ENCODE measurements around the gene NTSR2.

NTSR2 gene

GRCh38 chr2:11628675-11629074 is 41.3 kb downstream of the NTSR2 start:
- no peak for DNase-seq (ENCODE audit: low read depth)

- DNase-seq (ENCODE audit: low read depth) = no peak
Measured at GRCh38 chr2:11625671-11626070, 44.3 kb downstream of the NTSR2 start.

- no peak for DNase-seq (ENCODE audit: low read depth)
Measured at GRCh38 chr2:11624893-11625292, 45.1 kb downstream of the NTSR2 start.

- DNase-seq (ENCODE audit: low read depth) = no peak
Measured at GRCh38 chr2:11622611-11623010, 47.4 kb downstream of the NTSR2 start.

GRCh38 chr2:11621410-11621809 is 48.6 kb downstream of the NTSR2 start:
- DNase-seq (ENCODE audit: low read depth) = no peak

GRCh38 chr2:11618708-11619062 is 51.3 kb downstream of the NTSR2 start:
- DNase-seq (ENCODE audit: low read depth) = no peak

- DNase-seq (ENCODE audit: low read depth) = no peak
Measured at GRCh38 chr2:11617984-11618707, 51.8 kb downstream of the NTSR2 start.

- DNase-seq (ENCODE audit: low read depth) = no peak
Measured at GRCh38 chr2:11617527-11617926, 52.5 kb downstream of the NTSR2 start.

- DNase-seq (ENCODE audit: low read depth) = no peak
Measured at GRCh38 chr2:11616851-11617415, 53.1 kb downstream of the NTSR2 start.

- DNase-seq (ENCODE audit: low read depth) = no peak
Measured at GRCh38 chr2:11616097-11616687, 53.8 kb downstream of the NTSR2 start.

GRCh38 chr2:11615209-11615608 is 54.8 kb downstream of the NTSR2 start:
- no peak for DNase-seq (ENCODE audit: low read depth)

GRCh38 chr2:11613297-11613696 is 56.7 kb downstream of the NTSR2 start:
- DNase-seq (ENCODE audit: low read depth) = no peak

GRCh38 chr2:11612553-11613215 is 57.3 kb downstream of the NTSR2 start:
- DNase-seq (ENCODE audit: low read depth) = no peak

- no peak for DNase-seq (ENCODE audit: low read depth)
Measured at GRCh38 chr2:11611251-11611650, 58.7 kb downstream of the NTSR2 start.

GRCh38 chr2:11610624-11611242 is 59.3 kb downstream of the NTSR2 start:
- no peak for DNase-seq (ENCODE audit: low read depth)

All from stimulated activated CD4-positive, alpha-beta T cell treated with anti-CD3 and anti-CD28 coated beads, Interleukin-2, amount 100 ng/mL, for 4 hours (primary cell).